Measurements from ENCODE around the gene ADPRHL1.

DNA sequence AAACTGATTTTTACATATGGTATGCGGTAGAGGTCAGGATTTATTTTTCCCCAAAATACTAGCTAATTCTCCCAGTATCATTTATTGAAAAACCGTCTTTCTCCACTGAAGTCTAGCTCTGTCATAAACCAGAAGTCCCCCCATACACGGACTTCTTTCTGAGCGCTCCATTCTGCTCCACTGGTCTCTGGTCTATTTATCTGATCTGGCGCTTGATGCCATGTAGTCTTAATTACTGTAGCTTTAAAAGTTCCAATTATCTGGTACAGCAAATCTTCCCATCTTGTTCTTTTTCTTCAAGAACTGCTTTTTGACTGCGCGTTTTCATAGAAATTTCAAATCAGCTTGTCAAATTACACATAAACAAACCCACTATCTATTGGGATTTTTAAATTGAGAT lies 23.5 kb upstream of the ADPRHL1 start:
- TF ChIP-seq, protein P1, sequence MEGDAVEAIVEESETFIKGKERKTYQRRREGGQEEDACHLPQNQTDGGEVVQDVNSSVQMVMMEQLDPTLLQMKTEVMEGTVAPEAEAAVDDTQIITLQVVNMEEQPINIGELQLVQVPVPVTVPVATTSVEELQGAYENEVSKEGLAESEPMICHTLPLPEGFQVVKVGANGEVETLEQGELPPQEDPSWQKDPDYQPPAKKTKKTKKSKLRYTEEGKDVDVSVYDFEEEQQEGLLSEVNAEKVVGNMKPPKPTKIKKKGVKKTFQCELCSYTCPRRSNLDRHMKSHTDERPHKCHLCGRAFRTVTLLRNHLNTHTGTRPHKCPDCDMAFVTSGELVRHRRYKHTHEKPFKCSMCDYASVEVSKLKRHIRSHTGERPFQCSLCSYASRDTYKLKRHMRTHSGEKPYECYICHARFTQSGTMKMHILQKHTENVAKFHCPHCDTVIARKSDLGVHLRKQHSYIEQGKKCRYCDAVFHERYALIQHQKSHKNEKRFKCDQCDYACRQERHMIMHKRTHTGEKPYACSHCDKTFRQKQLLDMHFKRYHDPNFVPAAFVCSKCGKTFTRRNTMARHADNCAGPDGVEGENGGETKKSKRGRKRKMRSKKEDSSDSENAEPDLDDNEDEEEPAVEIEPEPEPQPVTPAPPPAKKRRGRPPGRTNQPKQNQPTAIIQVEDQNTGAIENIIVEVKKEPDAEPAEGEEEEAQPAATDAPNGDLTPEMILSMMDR (conservative IDR thresholded peaks at IDR 0.05), result no peak
- no peak for TF ChIP-seq EZH2 (IDR thresholded peaks at IDR 0.05; ENCODE audit: low read depth)
